HG03196 (cell line): Measurements from ENCODE around the gene MIDN.
"Not testable (repeated sequence)": the region's sequence is repeated elsewhere in the genome, so short reads cannot be mapped to it uniquely, and the experiment has no call there.

ENCODE experiments used
- ATAC-seq: cut with Tn5 transposase; IDR thresholded peaks from one replicate; pipeline ENCODE4 v1.9.1; 2021; ENCODE audit not compliant: unreplicated experiment

Gene MIDN

DNA sequence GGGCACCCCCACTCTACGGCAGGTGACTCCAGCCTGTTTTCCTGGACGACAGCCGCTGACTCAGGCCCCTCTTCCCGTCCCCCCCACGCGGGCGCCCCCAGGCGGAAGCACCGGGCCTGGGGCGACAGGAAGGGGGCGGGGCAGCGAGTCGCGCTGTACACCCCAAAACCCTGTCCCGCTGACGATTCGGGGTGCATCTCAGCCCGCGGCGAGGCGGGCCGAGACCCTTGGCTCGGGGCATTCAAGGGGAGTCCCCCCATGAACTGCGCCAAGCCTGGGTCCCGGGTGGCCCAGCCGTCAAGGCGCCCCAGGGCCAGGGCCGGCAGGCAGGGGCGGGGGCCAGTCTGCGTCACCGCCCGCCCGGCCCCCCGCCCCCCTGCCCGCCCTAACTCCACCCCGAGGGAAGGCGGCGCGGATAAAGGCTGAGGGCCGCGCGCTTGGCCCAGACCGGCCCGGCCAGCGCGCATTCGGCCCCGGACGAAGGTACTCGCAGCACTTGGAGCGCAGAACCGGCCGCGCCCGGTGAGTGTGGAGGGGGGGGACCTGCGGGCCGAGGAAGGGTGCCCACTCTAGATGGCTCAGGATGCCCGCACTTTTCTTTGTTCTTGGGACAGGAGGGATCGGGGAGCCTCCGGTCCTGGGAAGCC lies at the start of gene MIDN:
Gene MIDN (plus strand): TSS at position 445 of the 647 bp plus-strand sequence. CDS start 1,714 bp downstream, outside the sequence.
- peak; percentile 13 for ATAC-seq

DNA sequence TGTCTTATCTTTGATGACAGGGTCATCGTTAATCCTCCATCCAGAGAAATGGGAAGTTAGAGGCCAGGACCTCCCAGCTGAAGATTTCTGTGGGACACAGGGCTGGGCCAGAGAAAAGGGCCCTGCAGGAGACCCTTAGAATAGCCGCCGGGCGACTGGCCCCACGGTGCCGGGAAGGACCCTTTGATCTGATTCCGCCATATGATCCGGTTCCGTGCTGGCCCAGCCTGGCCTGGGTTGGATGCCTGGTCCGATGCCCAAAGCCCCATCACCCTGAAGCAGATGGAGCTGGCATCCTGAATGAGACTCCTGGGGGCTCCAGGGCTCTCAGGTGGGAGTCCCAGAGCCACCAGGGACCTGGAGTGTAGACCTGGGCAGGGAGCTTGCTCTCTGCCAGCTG lies 48.9 kb upstream of the MIDN start:
- ATAC-seq, result no peak

GRCh38 chr19:1200614-1201013 lies 47.8 kb upstream of the MIDN start:
- not testable (repeated sequence) for ATAC-seq

DNA sequence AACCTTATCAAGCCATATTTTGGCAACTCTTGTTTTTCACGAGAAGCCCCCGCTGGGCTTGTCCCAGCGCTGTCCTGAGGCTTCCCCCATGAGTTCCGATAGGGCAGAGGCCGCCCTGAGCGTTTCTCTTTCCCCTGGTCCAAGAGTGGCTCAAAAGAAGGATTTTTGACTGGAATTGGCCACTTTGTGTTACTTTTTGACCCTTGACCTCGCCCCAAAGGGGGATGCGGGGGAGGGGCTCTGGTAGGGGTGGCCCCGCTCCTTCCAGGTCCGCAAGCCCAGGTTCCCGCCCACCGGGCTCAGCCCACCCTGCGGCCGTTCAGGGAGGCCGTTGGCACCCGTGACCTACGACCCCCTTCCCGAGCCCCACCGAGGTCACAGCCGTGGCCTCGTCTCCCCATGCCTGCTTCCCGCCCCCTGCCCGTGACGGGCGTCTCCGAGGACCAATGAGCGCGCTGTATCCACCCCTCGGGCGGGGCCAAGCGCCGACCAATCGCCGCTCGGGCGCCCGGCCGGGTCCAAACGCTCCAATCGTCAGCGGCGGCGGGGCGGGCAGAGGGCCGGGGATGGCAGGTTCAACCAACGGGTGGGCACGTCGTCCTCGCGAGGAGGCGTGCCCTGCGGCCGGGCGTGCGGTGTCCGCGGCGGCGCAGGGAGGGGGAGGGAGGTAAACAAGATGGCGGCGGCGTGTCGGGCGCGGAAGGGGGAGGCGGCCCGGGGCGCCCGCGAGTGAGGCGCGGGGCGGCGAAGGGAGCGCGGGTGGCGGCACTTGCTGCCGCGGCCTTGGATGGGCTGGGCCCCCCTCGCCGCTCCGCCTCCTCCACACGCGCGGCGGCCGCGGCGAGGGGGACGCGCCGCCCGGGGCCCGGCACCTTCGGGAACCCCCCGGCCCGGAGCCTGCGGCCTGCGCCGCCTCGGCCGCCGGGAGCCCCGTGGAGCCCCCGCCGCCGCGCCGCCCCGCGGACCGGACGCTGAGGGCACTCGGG lies 43.0 kb upstream of the MIDN start, which contains the start of gene STK11:
Gene STK11 (plus strand): TSS at position 665 of the 986 bp plus-strand sequence. CDS start 1,136 bp downstream, outside the sequence.
- peak; percentile 87 for ATAC-seq

DNA sequence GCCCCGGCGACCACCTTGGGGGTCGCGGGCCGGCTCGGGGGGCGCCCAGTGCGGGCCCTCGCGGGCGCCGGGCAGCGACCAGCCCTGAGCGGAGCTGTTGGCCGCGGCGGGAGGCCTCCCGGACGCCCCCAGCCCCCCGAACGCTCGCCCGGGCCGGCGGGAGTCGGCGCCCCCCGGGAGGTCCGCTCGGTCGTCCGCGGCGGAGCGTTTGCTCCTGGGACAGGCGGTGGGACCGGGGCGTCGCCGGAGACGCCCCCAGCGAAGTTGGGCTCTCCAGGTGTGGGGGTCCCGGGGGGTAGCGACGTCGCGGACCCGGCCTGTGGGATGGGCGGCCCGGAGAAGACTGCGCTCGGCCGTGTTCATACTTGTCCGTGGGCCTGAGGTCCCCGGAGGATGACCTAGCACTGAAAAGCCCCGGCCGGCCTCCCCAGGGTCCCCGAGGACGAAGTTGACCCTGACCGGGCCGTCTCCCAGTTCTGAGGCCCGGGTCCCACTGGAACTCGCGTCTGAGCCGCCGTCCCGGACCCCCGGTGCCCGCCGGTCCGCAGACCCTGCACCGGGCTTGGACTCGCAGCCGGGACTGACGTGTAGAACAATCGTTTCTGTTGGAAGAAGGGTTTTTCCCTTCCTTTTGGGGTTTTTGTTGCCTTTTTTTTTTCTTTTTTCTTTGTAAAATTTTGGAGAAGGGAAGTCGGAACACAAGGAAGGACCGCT lies 42.1 kb upstream of the MIDN start:
- no peak for ATAC-seq

GRCh38 chr19:1206864-1207450 lies 41.4 kb upstream of the MIDN start:
- no peak for ATAC-seq

- ATAC-seq, result not testable (repeated sequence)
These were observed 39.6 kb upstream of the MIDN start for GRCh38 chr19:1208830-1209229.

DNA sequence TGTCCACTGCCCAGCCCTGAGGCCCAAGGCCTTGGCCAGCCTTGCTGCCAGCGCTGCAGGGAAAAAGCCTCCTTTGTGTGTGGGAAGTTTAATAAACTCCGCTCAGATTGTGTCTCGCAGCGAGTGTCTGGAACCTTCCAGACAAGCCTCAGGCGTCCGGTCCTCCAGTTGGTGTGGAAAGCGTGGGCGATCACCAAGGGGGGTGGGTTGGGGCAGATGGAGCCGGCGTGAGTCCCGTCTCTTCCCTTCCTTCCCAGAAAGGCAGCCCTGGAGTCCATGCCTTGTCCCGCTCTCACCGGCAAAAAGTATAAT lies 38.2 kb upstream of the MIDN start:
- no peak for ATAC-seq

- ATAC-seq, result no peak
These were observed 36.7 kb upstream of the MIDN start for GRCh38 chr19:1211494-1212234.

DNA sequence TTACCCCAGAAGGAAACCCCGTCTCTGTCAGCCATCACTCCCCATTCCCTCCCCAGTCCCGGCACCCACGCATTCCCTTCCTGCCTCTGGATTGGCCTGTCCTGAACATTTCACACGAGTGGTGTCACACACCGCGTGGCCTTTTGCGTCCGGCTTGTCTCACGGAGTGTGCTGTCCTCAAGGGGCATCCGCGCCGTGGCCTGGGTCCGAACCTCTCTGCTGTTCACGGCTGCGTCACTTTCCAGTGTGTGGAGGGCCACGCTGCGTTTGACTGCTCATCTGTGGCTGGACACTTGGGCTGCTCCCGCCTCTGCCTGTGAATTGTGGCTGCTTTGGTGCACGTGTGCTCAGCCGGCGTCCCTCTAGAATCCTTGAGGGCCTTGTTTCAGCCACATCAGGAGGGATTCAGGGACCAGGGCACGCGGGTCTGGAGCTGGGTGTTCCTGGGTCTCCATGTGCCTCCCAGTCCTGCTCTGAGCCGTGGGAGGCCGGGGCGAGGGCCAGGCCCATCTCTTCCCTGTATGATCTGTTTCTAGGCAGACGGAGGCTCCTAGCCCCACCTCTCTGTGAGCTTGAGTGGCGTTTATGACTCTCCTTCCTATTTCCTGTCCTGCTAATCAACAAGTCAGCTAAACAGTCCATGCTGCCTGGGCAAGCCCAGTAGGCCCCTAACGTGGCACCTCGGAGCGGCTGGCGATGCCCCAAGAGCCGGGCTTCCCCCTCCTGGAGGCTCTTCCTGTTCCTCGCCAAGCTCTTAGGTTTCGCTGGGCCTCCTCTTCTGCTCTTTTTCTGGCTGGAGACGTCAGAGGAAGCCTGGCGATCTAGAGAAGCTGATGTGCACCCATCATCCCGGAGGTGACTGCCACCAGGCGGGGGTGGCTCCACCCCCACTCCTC lies 34.7 kb upstream of the MIDN start:
- no peak for ATAC-seq

DNA sequence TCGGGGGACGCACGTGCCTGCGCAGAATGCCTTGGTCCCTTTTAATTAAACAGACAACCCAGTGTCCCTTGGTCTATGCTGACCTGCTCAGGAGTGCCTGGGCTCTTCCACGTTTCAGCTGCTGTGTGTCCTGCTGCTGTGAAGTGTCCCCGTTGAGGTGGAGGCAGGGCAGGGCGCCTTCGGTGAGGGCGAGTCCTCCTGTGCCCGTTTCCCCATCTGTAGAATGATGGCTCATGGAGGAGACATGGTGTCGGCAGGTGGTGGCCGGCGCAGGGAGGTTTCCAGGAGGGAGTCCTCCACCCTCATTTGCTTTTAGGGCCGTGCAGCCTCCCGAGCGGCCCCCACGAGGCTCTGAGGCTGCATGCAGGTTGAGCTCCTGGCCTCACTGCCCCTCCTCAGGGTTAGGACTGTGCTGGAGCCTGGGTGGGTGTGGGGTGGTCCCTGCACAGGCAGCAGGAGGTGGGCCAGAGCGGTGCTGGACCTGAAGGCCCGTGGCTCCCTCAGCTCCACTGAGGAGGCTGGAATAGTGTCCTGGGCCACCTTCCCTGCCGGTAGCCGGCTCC lies 34.0 kb upstream of the MIDN start:
- no peak for ATAC-seq

GRCh38 chr19:1214862-1215731 lies 33.3 kb upstream of the MIDN start:
- ATAC-seq, result no peak

- no peak for ATAC-seq
These were observed 31.6 kb upstream of the MIDN start for GRCh38 chr19:1216756-1217155.

- no peak for ATAC-seq
These were observed 31.0 kb upstream of the MIDN start for GRCh38 chr19:1217366-1217765.

- ATAC-seq, result no peak
These were observed 29.4 kb upstream of the MIDN start for GRCh38 chr19:1218751-1219567.

DNA sequence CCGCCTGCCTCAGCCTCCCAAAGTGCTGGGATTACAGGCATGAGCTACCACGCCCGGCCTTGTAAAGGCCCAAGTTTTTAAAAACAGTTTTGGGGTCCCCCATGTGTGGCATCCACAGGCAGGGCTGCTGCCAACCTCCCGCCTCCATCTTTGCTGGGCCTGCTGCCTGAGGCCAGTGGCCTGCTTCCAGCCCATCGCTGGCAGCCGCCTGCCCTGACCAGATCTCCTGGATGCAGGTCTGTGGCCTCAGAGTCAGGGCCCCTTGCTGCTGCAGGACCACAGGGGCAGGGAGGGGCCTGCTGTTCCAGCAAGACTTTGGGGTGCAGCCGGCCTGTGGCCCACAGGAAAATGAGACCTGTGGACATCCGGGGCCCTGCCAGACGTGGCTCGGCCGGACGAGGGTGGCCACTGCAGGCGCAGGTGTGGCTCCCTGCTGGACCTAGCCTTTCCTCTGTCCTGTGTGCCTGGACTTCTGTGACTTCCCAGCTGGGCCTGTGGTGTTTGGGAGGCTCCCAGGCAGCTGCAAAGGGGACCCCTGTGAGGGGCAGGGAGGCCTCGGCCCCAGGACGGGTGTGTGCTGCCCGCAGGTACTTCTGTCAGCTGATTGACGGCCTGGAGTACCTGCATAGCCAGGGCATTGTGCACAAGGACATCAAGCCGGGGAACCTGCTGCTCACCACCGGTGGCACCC lies 28.5 kb upstream of the MIDN start:
- ATAC-seq, result no peak

GRCh38 chr19:1220477-1220930 lies 27.9 kb upstream of the MIDN start:
- no peak for ATAC-seq
